Measurements from ENCODE around the gene OR5M10. TPM values are rescaled to one million over a fixed set of nuclear protein-coding genes. Genes with fewer than 3 reads are reported as not detected.

The OR5M10 gene
- total and polyA plus RNA-seq, 2 donors = not detected

- H3K27me3 ChIP-seq (ENCODE audit: control insufficient read depth in 2 of 2, insufficient read depth in 1 of 2, low read length in 1 of 2) = no peaks in the 10 kb centered on the region
- no peak within 1 kb of the TSS for H3K27ac ChIP-seq (ENCODE audit: low read depth in 1 of 2, low read length in 1 of 2)
- no peaks in the 10 kb centered on the region for H3K36me3 ChIP-seq (ENCODE audit: control insufficient read depth in 2 of 2, insufficient read depth in 2 of 2, low read length in 1 of 2)
- H3K4me1 ChIP-seq (ENCODE audit: control insufficient read depth in 2 of 2, insufficient read depth in 2 of 2, low read length in 2 of 2) = no peaks in the 10 kb centered on the region
- no peaks in the 10 kb centered on the region for H3K9me3 ChIP-seq (ENCODE audit: control insufficient read depth in 2 of 2, insufficient read depth in 1 of 2, low read length in 1 of 2)
- H3K4me3 ChIP-seq (ENCODE audit: low read length in 2 of 2) = no peak within 1 kb of the TSS
- 92% methylated on average over 2 of the region's 2 CpGs for WGBS
- DNase-seq (ENCODE audit: low read depth in 6 of 9, low spot score in 9 of 9) = no peak
Measured at GRCh38 chr11:56543157-56543556, 34.4 kb downstream of the OR5M10 start, which contains the start of gene OR5M11. OR5M11 (minus strand) TSS chr11:56543257; CDS start chr11:56543257, 0 bp downstream.

GRCh38 chr11:56533054-56533740 lies 44.3 kb downstream of the OR5M10 start:
- no peak overlapping the region for H3K4me3 ChIP-seq (ENCODE audit: low read length in 2 of 2)
- H3K36me3 ChIP-seq (ENCODE audit: control insufficient read depth in 2 of 2, insufficient read depth in 2 of 2, low read length in 1 of 2) = no peaks in the 10 kb centered on the region
- 75% methylated on average over 3 of the region's 3 CpGs for WGBS
- H3K27ac ChIP-seq (ENCODE audit: low read depth in 1 of 2, low read length in 1 of 2) = no peak overlapping the region
- DNase-seq (ENCODE audit: low read depth in 6 of 9, low spot score in 9 of 9) = no peak
- H3K27me3 ChIP-seq (ENCODE audit: control insufficient read depth in 2 of 2, insufficient read depth in 1 of 2, low read length in 1 of 2) = no peaks in the 10 kb centered on the region
- H3K4me1 ChIP-seq (ENCODE audit: control insufficient read depth in 2 of 2, insufficient read depth in 2 of 2, low read length in 2 of 2) = no peaks in the 10 kb centered on the region
- no peaks in the 10 kb centered on the region for H3K9me3 ChIP-seq (ENCODE audit: control insufficient read depth in 2 of 2, insufficient read depth in 1 of 2, low read length in 1 of 2)

DNA sequence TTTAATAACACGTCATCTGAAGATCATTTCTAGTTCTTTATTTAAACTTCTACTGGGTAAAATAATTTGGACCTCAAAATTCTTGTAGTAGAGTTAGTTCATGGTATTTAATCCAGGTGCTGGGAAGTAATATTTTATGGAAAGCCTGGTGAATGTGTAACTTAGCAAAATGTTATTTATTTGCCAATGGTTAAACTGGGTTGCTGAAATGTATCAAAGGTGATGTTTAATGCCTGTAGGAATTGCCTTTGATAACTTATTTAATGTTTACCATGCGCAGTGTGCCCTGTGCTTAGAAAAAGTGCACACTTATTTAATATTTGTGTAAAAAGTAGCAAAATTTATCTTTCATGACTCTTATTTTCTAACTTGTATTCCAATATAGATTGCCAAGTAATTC lies 45.7 kb downstream of the OR5M10 start:
- Histone ChIP-seq H3K27me3 (ENCODE audit: control insufficient read depth in 2 of 2, insufficient read depth in 1 of 2, low read length in 1 of 2) (no peaks in the 10 kb centered on the region), H3K9me3 (ENCODE audit: control insufficient read depth in 2 of 2, insufficient read depth in 1 of 2, low read length in 1 of 2) (no peaks in the 10 kb centered on the region), H3K4me1 (ENCODE audit: control insufficient read depth in 2 of 2, insufficient read depth in 2 of 2, low read length in 2 of 2) (no peaks in the 10 kb centered on the region), H3K27ac (ENCODE audit: low read depth in 1 of 2, low read length in 1 of 2) (no peak overlapping the region), H3K36me3 (ENCODE audit: control insufficient read depth in 2 of 2, insufficient read depth in 2 of 2, low read length in 1 of 2) (no peaks in the 10 kb centered on the region), H3K4me3 (ENCODE audit: low read length in 2 of 2) (no peak overlapping the region)
- no peak for DNase-seq (ENCODE audit: low read depth in 6 of 9, low spot score in 9 of 9)
- WGBS = 93% methylated on average over 2 of the region's 2 CpGs

Other genes starting within 250 kb of the OR5M10 start
- not detected for gene OR8K1, start 231.7 kb downstream of the OR5M10 start, total RNA-seq
- gene OR8K1, start 231.7 kb downstream of the OR5M10 start, polyA plus RNA-seq = not detected
- not detected for gene OR8J1, start 223.4 kb downstream of the OR5M10 start, total RNA-seq
- not detected for gene OR8J1, start 223.4 kb downstream of the OR5M10 start, polyA plus RNA-seq
- gene OR8U1, start 202.1 kb downstream of the OR5M10 start, total RNA-seq = not detected
- gene OR8U1, start 202.1 kb downstream of the OR5M10 start, polyA plus RNA-seq = not detected
- gene OR5AL1, start 165.0 kb downstream of the OR5M10 start, total RNA-seq = not detected
- not detected for gene OR5AL1, start 165.0 kb downstream of the OR5M10 start, polyA plus RNA-seq
- not detected for gene OR5M3, start 104.4 kb downstream of the OR5M10 start, total RNA-seq
- not detected for gene OR5M3, start 104.4 kb downstream of the OR5M10 start, polyA plus RNA-seq
- not detected for gene OR5M8, start 86.4 kb downstream of the OR5M10 start, total RNA-seq
- not detected for gene OR5M8, start 86.4 kb downstream of the OR5M10 start, polyA plus RNA-seq
- gene OR5M11, start 34.5 kb downstream of the OR5M10 start, total RNA-seq = not detected
- not detected for gene OR5M11, start 34.5 kb downstream of the OR5M10 start, polyA plus RNA-seq
- not detected for gene OR5M1, start 37.2 kb upstream of the OR5M10 start, total RNA-seq
- gene OR5M1, start 37.2 kb upstream of the OR5M10 start, polyA plus RNA-seq = 0.09 TPM
- gene OR5AP2, start 64.7 kb upstream of the OR5M10 start, total RNA-seq = not detected
- gene OR5AP2, start 64.7 kb upstream of the OR5M10 start, polyA plus RNA-seq = not detected
- gene OR5AR1, start 86.0 kb upstream of the OR5M10 start, total RNA-seq = not detected
- gene OR5AR1, start 86.0 kb upstream of the OR5M10 start, polyA plus RNA-seq = not detected
- not detected for gene OR9G1, start 121.4 kb upstream of the OR5M10 start, total RNA-seq
- not detected for gene OR9G1, start 121.4 kb upstream of the OR5M10 start, polyA plus RNA-seq
- not detected for gene OR9G4, start 171.0 kb upstream of the OR5M10 start, total RNA-seq
- not detected for gene OR9G4, start 171.0 kb upstream of the OR5M10 start, polyA plus RNA-seq

Data from thymus (tissue), 11 donors.